GM12878 (cell line): ENCODE data around the gene NT5C.

ENCODE experiments used
- FOXM1 ChIP-seq: IDR thresholded peaks from 2 replicates; pipeline ENCODE4 v1.6.1; 2012; ENCODE audit warnings: low read depth, mild to moderate bottlenecking, inconsistent platforms, low read length, moderate library complexity
- MYC ChIP-seq: IDR thresholded peaks from 2 replicates; pipeline ENCODE4 v1.6.1; 2011; ENCODE audit warnings: mild to moderate bottlenecking, low read length, moderate library complexity, inconsistent platforms; ENCODE audit not compliant: insufficient read depth, insufficient replicate concordance, insufficient read length, severe bottlenecking
- NFIC ChIP-seq: IDR thresholded peaks from 2 replicates; pipeline ENCODE4 v1.6.1; 2012; ENCODE audit warnings: low read depth, mild to moderate bottlenecking, inconsistent platforms, low read length, moderate library complexity
- SPI1 ChIP-seq: IDR thresholded peaks from 2 replicates; pipeline ENCODE4 v1.6.1; 2011; ENCODE audit warnings: low read depth, mild to moderate bottlenecking, low read length, moderate library complexity, borderline replicate concordance; ENCODE audit not compliant: insufficient read depth
- TBL1XR1 ChIP-seq: IDR thresholded peaks from 2 replicates; pipeline ENCODE4 v1.6.1; 2012; ENCODE audit warnings: low read depth, low read length, improper control_type of control experiment
- WRNIP1 ChIP-seq: IDR thresholded peaks from 2 replicates; pipeline ENCODE4 v1.6.1; 2011; ENCODE audit warnings: low read depth, low read length, improper control_type of control experiment, borderline replicate concordance
- TF ChIP-seq, protein P1 (sequence below), 3 experiments: IDR thresholded peaks in 2 of 3; conservative IDR thresholded peaks in 1 of 3; 2 replicates each; pipeline ENCODE4 v1.5.1; 2011; ENCODE audit warnings: low read depth in 3 of 3, low read length in 3 of 3, mild to moderate bottlenecking in 3 of 3, control low read depth in 2 of 3, moderate library complexity in 2 of 3, inconsistent platforms in 1 of 3, mixed read lengths in 1 of 3; ENCODE audit not compliant: control insufficient read depth in 2 of 3, insufficient read depth in 1 of 3; ENCODE audit errors: extremely low read depth in 1 of 3

DNA sequence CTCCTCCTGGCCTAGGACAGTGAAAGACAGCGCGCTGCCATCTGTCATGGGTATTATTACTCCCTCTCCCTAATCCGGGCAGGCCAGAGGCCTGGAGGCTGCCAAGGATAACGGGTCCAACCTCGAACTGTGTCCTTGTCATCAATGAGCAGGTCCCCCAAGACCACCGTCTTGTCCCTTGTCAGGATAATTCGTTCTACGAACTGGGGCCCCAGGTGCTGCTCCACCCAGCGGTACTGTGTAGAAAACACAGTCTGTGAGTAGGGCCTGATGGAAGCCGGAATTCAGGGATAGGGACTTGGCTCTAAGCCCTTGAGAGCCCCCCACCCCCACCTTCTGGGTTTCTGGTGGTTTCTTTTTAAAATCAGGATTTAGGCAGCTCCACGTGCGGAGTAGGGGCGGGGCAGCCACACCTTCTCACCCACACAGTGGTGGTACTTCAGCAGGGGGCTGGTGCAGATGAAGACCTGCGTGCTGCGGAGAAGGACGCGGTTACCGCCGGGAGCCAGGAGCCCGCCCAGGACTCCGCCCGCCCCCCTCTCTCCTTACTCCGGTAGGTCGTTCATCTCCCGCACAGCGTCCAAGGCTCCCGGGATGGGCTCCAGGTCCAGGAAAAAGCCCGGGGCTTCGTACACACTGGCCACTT lies 787 bp downstream of the NT5C start:
- TF ChIP-seq, protein P1, sequence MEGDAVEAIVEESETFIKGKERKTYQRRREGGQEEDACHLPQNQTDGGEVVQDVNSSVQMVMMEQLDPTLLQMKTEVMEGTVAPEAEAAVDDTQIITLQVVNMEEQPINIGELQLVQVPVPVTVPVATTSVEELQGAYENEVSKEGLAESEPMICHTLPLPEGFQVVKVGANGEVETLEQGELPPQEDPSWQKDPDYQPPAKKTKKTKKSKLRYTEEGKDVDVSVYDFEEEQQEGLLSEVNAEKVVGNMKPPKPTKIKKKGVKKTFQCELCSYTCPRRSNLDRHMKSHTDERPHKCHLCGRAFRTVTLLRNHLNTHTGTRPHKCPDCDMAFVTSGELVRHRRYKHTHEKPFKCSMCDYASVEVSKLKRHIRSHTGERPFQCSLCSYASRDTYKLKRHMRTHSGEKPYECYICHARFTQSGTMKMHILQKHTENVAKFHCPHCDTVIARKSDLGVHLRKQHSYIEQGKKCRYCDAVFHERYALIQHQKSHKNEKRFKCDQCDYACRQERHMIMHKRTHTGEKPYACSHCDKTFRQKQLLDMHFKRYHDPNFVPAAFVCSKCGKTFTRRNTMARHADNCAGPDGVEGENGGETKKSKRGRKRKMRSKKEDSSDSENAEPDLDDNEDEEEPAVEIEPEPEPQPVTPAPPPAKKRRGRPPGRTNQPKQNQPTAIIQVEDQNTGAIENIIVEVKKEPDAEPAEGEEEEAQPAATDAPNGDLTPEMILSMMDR (IDR thresholded peaks at IDR 0.05 in 2 of 3, conservative IDR thresholded peaks at IDR 0.05 in 1 of 3; ENCODE audit: control insufficient read depth in 2 of 3, extremely low read depth in 1 of 3, insufficient read depth in 1 of 3, low read depth in 3 of 3, low read length in 3 of 3), result peak; percentile 55 to 69 (median 59)
- TF ChIP-seq NFIC, result no peak
- TF ChIP-seq FOXM1, result no peak
- no peak for TF ChIP-seq SPI1
- TF ChIP-seq TBL1XR1, result no peak
- no peak for TF ChIP-seq WRNIP1
- TF ChIP-seq MYC, result no peak
